ENCODE measurements around the gene BDKRB2. TPM values are rescaled to one million over a fixed set of nuclear protein-coding genes. Genes with fewer than 3 reads are reported as not detected.

The BDKRB2 gene
- not detected for total RNA-seq

DNA sequence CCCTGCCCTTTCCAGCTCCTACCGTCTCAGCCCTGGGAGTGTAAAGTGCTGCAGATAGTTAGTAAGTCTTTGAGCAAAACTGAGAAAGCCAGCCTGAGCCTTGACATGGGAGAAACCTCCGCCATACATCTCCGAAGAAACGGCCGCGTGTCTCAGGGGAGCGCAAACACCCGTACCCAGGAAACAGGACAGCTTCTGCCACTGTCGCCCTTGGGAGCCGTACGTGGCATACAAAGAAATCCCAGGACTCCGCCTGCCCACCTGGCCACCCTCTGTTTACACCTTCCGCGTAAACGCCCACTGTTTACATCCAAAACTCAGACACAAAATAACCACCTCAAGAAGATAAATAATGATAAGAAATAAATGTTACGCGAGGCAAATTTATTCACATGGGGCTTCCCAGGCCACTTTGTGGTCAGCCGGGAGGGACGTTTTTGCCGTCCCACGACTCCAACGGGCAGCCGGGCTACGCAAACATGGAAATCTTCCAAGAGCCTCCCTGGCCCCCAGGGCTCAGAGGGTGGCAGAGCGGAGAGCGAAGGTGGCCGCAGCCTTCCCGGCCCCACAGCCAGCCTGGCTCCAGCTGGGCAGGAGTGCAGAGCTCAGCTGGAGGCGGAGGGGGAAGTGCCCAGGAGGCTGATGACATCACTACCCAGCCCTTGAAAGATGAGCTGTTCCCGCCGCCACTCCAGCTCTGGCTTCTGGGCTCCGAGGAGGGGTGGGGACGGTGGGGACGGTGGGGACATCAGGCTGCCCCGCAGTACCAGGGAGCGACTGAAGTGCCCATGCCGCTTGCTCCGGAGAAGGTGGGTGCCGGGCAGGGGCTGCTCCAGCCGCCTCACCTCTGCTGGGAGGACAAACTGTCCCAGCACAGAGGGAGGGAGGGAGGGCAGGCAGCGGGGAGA lies at the start of gene BDKRB2:
Gene BDKRB2 (plus strand): TSS at position 689 of the 908 bp plus-strand sequence. CDS start 32,269 bp downstream, outside the sequence.
- Mint-ChIP-seq H3K36me3 (ENCODE audit: low read depth) (no peaks in the 10 kb centered on the region), H3K9me3 (ENCODE audit: insufficient read depth) (no peaks in the 10 kb centered on the region), H3K4me3 (no peak within 1 kb of the TSS), H3K4me1 (ENCODE audit: low read depth) (no peaks in the 10 kb centered on the region), H3K27me3 (ENCODE audit: low read depth) (peaks cover 24% of the 10 kb centered on the region), H3K27ac (no peak within 1 kb of the TSS)
- ChIA-PET CTCF (no interaction called here), POLR2A (interaction anchor here (1.2 kb wide), 1 partner anchor 27 kb away, joined by 4 read pairs; no protein-coding TSS in a partner anchor)
- no peak for DNase-seq
- ATAC-seq: peak; percentile 23

GRCh38 chr14:96154900-96155299 lies 49.7 kb upstream of the BDKRB2 start:
- Mint-ChIP-seq H3K4me1 (ENCODE audit: low read depth) (no peaks in the 10 kb centered on the region), H3K9me3 (ENCODE audit: insufficient read depth) (no peaks in the 10 kb centered on the region), H3K4me3 (no peak overlapping the region), H3K27me3 (ENCODE audit: low read depth) (no peaks in the 10 kb centered on the region), H3K36me3 (ENCODE audit: low read depth) (no peaks in the 10 kb centered on the region), H3K27ac (no peak overlapping the region)
- ChIA-PET POLR2A (no interaction called here), CTCF (no interaction called here)
- DNase-seq (no peak), ATAC-seq (no peak)

DNA sequence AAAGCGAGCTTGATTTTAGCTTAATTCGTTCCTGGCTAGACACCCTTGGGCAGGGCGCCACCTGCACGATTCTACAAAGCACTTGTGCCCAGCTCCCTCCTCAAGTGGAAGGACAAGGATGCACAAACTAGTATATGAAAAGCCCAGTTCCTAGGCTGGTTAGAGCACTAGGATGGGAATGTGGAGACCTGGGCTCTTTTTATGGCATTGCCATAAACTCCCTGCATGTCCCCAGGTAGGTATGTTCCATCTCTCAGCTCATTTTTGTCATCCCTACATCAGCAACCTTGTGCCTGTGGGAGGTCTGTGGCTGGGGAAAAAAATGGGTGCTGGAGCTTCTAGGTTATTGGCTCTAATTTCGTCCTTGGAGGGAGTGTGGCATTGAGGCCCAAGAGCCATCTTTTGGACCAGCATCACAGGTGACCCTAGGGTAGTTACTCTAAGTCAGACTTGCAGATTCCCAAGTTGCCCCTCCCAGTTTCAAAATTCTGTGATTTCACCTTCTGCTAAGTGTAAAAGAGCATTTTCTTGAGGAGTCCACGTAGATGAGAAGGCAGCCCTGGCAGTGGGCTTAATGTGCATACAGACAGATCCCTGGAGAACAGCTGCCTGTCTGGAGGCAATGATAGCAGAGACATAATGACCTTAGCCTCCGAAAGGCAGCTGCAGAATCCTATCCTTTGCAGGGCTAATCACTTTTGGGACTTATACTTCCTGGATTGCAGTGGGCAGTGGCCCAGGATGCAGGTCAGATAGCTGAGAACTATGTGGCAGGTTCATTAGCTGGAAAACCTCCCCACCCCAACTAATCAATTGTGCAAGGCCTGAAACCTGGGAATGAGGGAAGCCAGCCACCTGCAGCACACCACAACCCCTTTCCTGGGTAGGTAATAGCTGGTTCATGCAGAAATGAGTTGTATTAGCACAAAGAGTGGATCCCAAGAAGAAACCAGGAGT lies 47.6 kb upstream of the BDKRB2 start:
- Mint-ChIP-seq H3K27me3 (ENCODE audit: low read depth) (no peaks in the 10 kb centered on the region), H3K36me3 (ENCODE audit: low read depth) (no peaks in the 10 kb centered on the region), H3K27ac (no peak overlapping the region), H3K4me1 (ENCODE audit: low read depth) (no peaks in the 10 kb centered on the region), H3K4me3 (no peak overlapping the region), H3K9me3 (ENCODE audit: insufficient read depth) (no peaks in the 10 kb centered on the region)
- ATAC-seq (no peak), DNase-seq (no peak)
- POLR2A ChIA-PET: no interaction called here
- CTCF ChIA-PET: no interaction called here

GRCh38 chr14:96158735-96159134 lies 45.9 kb upstream of the BDKRB2 start:
- H3K9me3 Mint-ChIP-seq (ENCODE audit: insufficient read depth): no peaks in the 10 kb centered on the region
- peaks cover under 1% of the 10 kb centered on the region for H3K27me3 Mint-ChIP-seq (ENCODE audit: low read depth)
- H3K4me1 Mint-ChIP-seq (ENCODE audit: low read depth): no peaks in the 10 kb centered on the region
- ATAC-seq: no peak
- no peak overlapping the region for H3K4me3 Mint-ChIP-seq
- DNase-seq: no peak
- H3K27ac Mint-ChIP-seq: no peak overlapping the region
- POLR2A ChIA-PET: no interaction called here
- no peaks in the 10 kb centered on the region for H3K36me3 Mint-ChIP-seq (ENCODE audit: low read depth)
- CTCF ChIA-PET: no interaction called here

GRCh38 chr14:96160076-96160912 lies 44.3 kb upstream of the BDKRB2 start:
- ATAC-seq: no peak
- CTCF ChIA-PET: no interaction called here

DNA sequence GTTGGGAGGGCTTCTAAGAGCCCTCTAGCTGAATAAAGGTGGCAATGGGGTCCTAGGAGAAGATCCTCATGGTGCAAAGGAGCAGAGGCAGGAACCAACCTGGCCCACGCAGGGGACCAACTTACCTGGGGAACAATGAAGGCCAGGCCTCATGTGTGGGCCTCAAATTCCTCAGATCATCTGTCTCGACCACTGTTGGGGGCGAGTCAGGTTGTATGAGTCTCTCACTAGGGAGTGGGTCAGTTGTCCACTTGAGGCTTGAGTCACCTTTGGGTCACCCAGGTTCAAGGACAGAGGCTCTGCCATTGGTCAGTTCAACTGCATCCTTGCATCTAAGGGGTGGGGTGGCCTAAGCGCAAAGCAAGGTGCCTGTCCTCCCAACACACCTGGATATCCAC lies 43.7 kb upstream of the BDKRB2 start:
- Mint-ChIP-seq H3K27me3 (ENCODE audit: low read depth) (peaks cover 3% of the 10 kb centered on the region), H3K4me1 (ENCODE audit: low read depth) (no peaks in the 10 kb centered on the region), H3K36me3 (ENCODE audit: low read depth) (no peaks in the 10 kb centered on the region), H3K27ac (no peak overlapping the region), H3K4me3 (no peak overlapping the region), H3K9me3 (ENCODE audit: insufficient read depth) (no peaks in the 10 kb centered on the region)
- POLR2A ChIA-PET: no interaction called here
- ATAC-seq (no peak), DNase-seq (no peak)
- CTCF ChIA-PET: no interaction called here

More at GRCh38 chr14:96160076-96160912, 44.3 kb upstream of the BDKRB2 start:
- Mint-ChIP-seq H3K9me3 (ENCODE audit: insufficient read depth) (no peaks in the 10 kb centered on the region), H3K27ac (no peak overlapping the region), H3K27me3 (ENCODE audit: low read depth) (peaks cover 3% of the 10 kb centered on the region), H3K4me1 (ENCODE audit: low read depth) (no peaks in the 10 kb centered on the region), H3K4me3 (no peak overlapping the region), H3K36me3 (ENCODE audit: low read depth) (no peaks in the 10 kb centered on the region)
- DNase-seq: no peak
- POLR2A ChIA-PET: no interaction called here

GRCh38 chr14:96161636-96162035 lies 43.0 kb upstream of the BDKRB2 start:
- no peak overlapping the region for H3K4me3 Mint-ChIP-seq
- H3K4me1 Mint-ChIP-seq (ENCODE audit: low read depth): no peaks in the 10 kb centered on the region
- no peak overlapping the region for H3K27ac Mint-ChIP-seq
- POLR2A ChIA-PET: no interaction called here
- no peaks in the 10 kb centered on the region for H3K9me3 Mint-ChIP-seq (ENCODE audit: insufficient read depth)
- CTCF ChIA-PET: no interaction called here
- H3K27me3 Mint-ChIP-seq (ENCODE audit: low read depth): peaks cover 3% of the 10 kb centered on the region
- DNase-seq (no peak), ATAC-seq (no peak)
- H3K36me3 Mint-ChIP-seq (ENCODE audit: low read depth): no peaks in the 10 kb centered on the region

GRCh38 chr14:96162265-96162664 lies 42.4 kb upstream of the BDKRB2 start:
- Mint-ChIP-seq H3K4me1 (ENCODE audit: low read depth) (no peaks in the 10 kb centered on the region), H3K4me3 (no peak overlapping the region), H3K27ac (no peak overlapping the region), H3K9me3 (ENCODE audit: insufficient read depth) (no peaks in the 10 kb centered on the region), H3K27me3 (ENCODE audit: low read depth) (peaks cover 3% of the 10 kb centered on the region), H3K36me3 (ENCODE audit: low read depth) (no peaks in the 10 kb centered on the region)
- POLR2A ChIA-PET: no interaction called here
- DNase-seq (no peak), ATAC-seq (no peak)
- CTCF ChIA-PET: no interaction called here

DNA sequence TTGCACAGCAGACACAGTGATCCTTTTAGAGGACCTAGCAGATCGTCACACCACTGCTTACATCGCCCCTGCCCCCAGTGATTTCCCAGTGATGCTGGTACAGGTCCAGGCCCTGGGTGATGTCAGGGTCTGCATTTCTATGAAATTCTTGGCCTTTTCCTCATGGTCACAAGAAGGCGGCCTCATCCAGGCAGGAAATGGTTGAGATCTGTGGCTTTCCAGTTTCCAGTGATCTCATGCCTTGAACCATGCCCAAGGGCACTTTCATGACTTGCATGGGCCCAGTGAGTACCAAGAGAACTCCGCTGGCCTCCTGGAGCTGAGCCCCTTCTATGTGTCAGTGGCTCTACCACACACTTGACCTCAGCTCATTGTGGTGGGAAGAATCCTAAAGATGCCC lies 41.9 kb upstream of the BDKRB2 start:
- CTCF ChIA-PET: no interaction called here
- no peak overlapping the region for H3K4me3 Mint-ChIP-seq
- no peak overlapping the region for H3K27ac Mint-ChIP-seq
- no peaks in the 10 kb centered on the region for H3K4me1 Mint-ChIP-seq (ENCODE audit: low read depth)
- H3K36me3 Mint-ChIP-seq (ENCODE audit: low read depth): no peaks in the 10 kb centered on the region
- ATAC-seq: no peak
- POLR2A ChIA-PET: no interaction called here
- no peak for DNase-seq
- H3K27me3 Mint-ChIP-seq (ENCODE audit: low read depth): peaks cover 3% of the 10 kb centered on the region
- H3K9me3 Mint-ChIP-seq (ENCODE audit: insufficient read depth): no peaks in the 10 kb centered on the region

- DNase-seq (no peak), ATAC-seq (no peak)
- CTCF ChIA-PET: no interaction called here
- Mint-ChIP-seq H3K4me3 (no peak overlapping the region), H3K36me3 (ENCODE audit: low read depth) (no peaks in the 10 kb centered on the region), H3K9me3 (ENCODE audit: insufficient read depth) (no peaks in the 10 kb centered on the region), H3K4me1 (ENCODE audit: low read depth) (no peaks in the 10 kb centered on the region), H3K27me3 (ENCODE audit: low read depth) (peaks cover 3% of the 10 kb centered on the region), H3K27ac (no peak overlapping the region)
- POLR2A ChIA-PET: no interaction called here
Observed at GRCh38 chr14:96164861-96165490, 39.7 kb upstream of the BDKRB2 start.

Measured in activated CD8-positive, alpha-beta T cell treated with anti-CD3 and anti-CD28 coated beads, Interleukin-2, amount 10 ng/mL, durations not matched to agents 7 days and 5 days (primary cell).